ENCODE results near the gene PLA2G4E.

Gene PLA2G4E

DNA sequence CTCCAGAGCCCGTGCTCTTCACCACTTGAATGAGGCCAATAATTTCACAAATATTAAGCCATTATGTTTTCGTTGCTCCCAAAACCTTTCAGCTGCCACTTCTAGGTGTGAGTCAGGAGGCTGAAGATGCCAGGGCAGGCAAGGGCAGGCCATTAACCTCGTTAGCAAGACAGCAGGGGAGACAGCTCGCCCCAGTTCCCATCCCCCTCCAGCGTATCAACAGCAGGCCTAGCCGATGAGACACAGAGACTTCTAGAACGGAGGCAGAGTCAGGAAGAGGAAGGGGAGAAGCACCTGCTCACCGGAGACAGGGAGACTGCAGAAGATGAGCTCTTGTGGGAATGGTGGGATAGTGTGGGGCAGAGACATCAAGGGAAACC is 28.0 kb upstream of the PLA2G4E start:
- in situ Hi-C loops (cut with HindIII; ENCODE audit: low pct_ligation_motif_present, low sequenced_read_pairs) = no loop called here
- Histone ChIP-seq H3K27ac (no peak overlapping the region), H3K4me3 (ENCODE audit: low read depth, low read length) (no peak overlapping the region), H3K27me3 (replicated peaks) (peaks cover 2% of the 10 kb centered on the region), H3K36me3 (replicated peaks) (no peaks in the 10 kb centered on the region)
- TF ChIP-seq CTCF (IDR thresholded peaks at IDR 0.05; ENCODE audit: low read depth, low read length, missing control alignments) = no peak
- no peak for DNase-seq

GRCh38 chr15:42048080-42048820 is 27.4 kb upstream of the PLA2G4E start:
- in situ Hi-C loops (cut with HindIII; ENCODE audit: low pct_ligation_motif_present, low sequenced_read_pairs) = no loop called here
- peaks cover 2% of the 10 kb centered on the region for H3K27me3 ChIP-seq (replicated peaks)

GRCh38 chr15:42046597-42046996 is 25.8 kb upstream of the PLA2G4E start:
- no peak for DNase-seq
- in situ Hi-C loops (cut with HindIII; ENCODE audit: low pct_ligation_motif_present, low sequenced_read_pairs) = no loop called here
- H3K4me3 ChIP-seq (ENCODE audit: low read depth, low read length) = no peak overlapping the region
- no peak for TF ChIP-seq CTCF (IDR thresholded peaks at IDR 0.05; ENCODE audit: low read depth, low read length, missing control alignments)
- H3K27me3 ChIP-seq (replicated peaks) = peaks cover 2% of the 10 kb centered on the region
- no peak overlapping the region for H3K27ac ChIP-seq
- no peaks in the 10 kb centered on the region for H3K36me3 ChIP-seq (replicated peaks)

More at GRCh38 chr15:42048080-42048820, 27.4 kb upstream of the PLA2G4E start:
- Histone ChIP-seq H3K36me3 (replicated peaks) (no peaks in the 10 kb centered on the region), H3K4me3 (ENCODE audit: low read depth, low read length) (no peak overlapping the region), H3K27ac (no peak overlapping the region)
- TF ChIP-seq CTCF (IDR thresholded peaks at IDR 0.05; ENCODE audit: low read depth, low read length, missing control alignments) = no peak
- DNase-seq = no peak

- Histone ChIP-seq H3K27ac (no peak overlapping the region), H3K36me3 (replicated peaks) (no peaks in the 10 kb centered on the region), H3K4me3 (ENCODE audit: low read depth, low read length) (no peak overlapping the region), H3K27me3 (replicated peaks) (no peaks in the 10 kb centered on the region)
- no peak for DNase-seq
- no peak for TF ChIP-seq CTCF (IDR thresholded peaks at IDR 0.05; ENCODE audit: low read depth, low read length, missing control alignments)
- in situ Hi-C loops (cut with HindIII; ENCODE audit: low pct_ligation_motif_present, low sequenced_read_pairs) = no loop called here
Observed at GRCh38 chr15:42045211-42045615, 24.4 kb upstream of the PLA2G4E start.

DNA sequence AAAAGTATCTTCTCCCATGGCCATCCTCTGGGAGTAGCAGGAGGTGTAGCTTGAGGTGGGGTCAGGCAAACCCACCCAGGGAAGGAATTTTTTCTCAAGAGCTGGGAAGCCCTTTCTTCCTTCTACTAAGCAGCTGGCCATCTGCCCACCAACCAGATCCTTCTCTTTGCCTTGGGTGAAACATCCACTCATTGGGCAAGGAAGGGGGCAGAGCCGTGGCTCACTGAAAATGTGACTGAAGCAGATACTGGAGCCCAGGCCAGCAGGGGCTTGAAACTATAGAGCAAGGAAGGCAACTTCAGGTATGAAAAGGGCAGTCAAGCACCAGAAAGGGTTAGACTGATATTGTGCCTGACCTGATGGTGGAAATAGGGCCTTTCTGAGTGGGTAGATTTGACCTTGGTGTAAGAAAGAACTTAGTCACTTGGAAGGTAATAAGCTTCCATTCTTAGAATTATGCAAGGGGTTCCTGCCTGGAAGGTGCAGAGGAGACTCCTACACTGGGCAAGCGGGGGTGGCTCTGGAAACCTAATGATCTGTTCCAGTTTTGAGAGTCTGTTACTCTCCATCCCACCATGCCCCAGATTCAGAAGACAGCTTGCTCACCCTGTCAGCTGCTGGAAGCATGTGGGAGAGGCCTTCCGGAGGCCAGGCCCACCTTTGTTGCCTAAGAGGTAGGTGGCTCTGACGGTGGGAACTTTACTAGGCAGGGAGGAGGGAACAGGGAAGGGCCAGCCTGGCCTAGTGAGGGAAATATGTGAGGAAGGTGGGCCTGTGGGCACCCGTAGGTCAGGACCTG is 22.0 kb upstream of the PLA2G4E start:
- Histone ChIP-seq H3K36me3 (replicated peaks) (no peaks in the 10 kb centered on the region), H3K27ac (no peak overlapping the region), H3K4me3 (ENCODE audit: low read depth, low read length) (no peak overlapping the region), H3K27me3 (replicated peaks) (no peaks in the 10 kb centered on the region)
- in situ Hi-C loops (cut with HindIII; ENCODE audit: low pct_ligation_motif_present, low sequenced_read_pairs) = no loop called here
- DNase-seq = no peak
- no peak for TF ChIP-seq CTCF (IDR thresholded peaks at IDR 0.05; ENCODE audit: low read depth, low read length, missing control alignments)
